Heart left ventricle (tissue), 16 donors: ENCODE measurements around the gene TTYH1. TPM values are rescaled to one million over a fixed set of nuclear protein-coding genes. Genes with fewer than 3 reads are reported as not detected.

Source experiments
- ATAC-seq, 4 donors: fragments of 200-7000 bp; cut with Tn5 transposase; one replicate each; pipeline ENCODE4 v1.9.1; 2020 to 2022; ENCODE audit warnings: moderate library complexity in 4 of 4, mild to moderate bottlenecking in 3 of 4, moderate number of reproducible peaks in 1 of 4
- DNase-seq, 5 donors: peaks; one replicate each; pipeline ENCODE4 v3.0.0-alpha.2; 2020
- H3K27ac ChIP-seq, 12 donors: fragments of 200-600 bp; sonication (generic) in 4 of 12; one replicate each; pipeline versions ENCODE4 v1.5.0 to v1.8.0; 2016 to 2022; ENCODE audit warnings: mild to moderate bottlenecking in 2 of 12
- H3K27me3 ChIP-seq, 9 donors: fragments of 200-600 bp; sonication (generic) in 2 of 9; one replicate each; pipeline versions ENCODE4 v1.5.1 to v1.8.0; 2016 to 2022; ENCODE audit warnings: mild to moderate bottlenecking in 3 of 9
- H3K36me3 ChIP-seq, 9 donors: fragments of 200-600 bp; sonication (generic) in 2 of 9; one replicate each; pipeline versions ENCODE4 v1.5.0 to v1.8.0; 2018 to 2022; ENCODE audit warnings: mild to moderate bottlenecking in 2 of 9
- H3K4me1 ChIP-seq, 12 donors: fragments of 200-600 bp; sonication (generic) in 4 of 12; one replicate each; pipeline versions ENCODE4 v1.5.0 to v1.8.0; 2016 to 2022; ENCODE audit warnings: mild to moderate bottlenecking in 3 of 12
- H3K4me3 ChIP-seq, 12 donors: fragments of 200-600 bp; sonication (generic) in 4 of 12; one replicate each; pipeline versions ENCODE4 v1.5.0 to v1.8.0; 2017 to 2022; ENCODE audit warnings: mild to moderate bottlenecking in 9 of 12, moderate library complexity in 4 of 12
- H3K9me3 ChIP-seq, 12 donors: fragments of 200-600 bp; sonication (generic) in 4 of 12; one replicate each; pipeline versions ENCODE4 v1.5.0 to v1.8.0; 2016 to 2022; ENCODE audit warnings: mild to moderate bottlenecking in 1 of 12
- CTCF ChIP-seq, 12 donors: fragments of 200-600 bp; sonication (generic) in 4 of 12; IDR thresholded peaks; one replicate each; pipeline versions ENCODE4 v1.5.0 to v1.8.0; 2018 to 2022; ENCODE audit warnings: antibody characterized with exemption in 12 of 12, mild to moderate bottlenecking in 5 of 12
- POLR2A ChIP-seq, 2 donors: fragments of 450-650 bp; IDR thresholded peaks; one replicate each; pipeline ENCODE4 v1.6.1; 2017; ENCODE audit warnings: antibody characterized with exemption in 2 of 2, mild to moderate bottlenecking in 2 of 2, moderate library complexity in 2 of 2
- WGBS, 4 donors: extraction: QIAGEN DNeasy Blood & Tissue Kit in 2 of 4; methylation state at CpG; one replicate each; pipeline versions ENCODE4 v1.1.5 to v1.1.7; 2013 to 2018; 5-methylcytosine and 5-hydroxymethylcytosine counted together
- intact Hi-C, 10 donors: fragments of 100-400 bp; cut with DNase I; formaldehyde crosslinking; loops; one replicate each; pipeline versions ENCODE4 v1.11.1 to v1.14.2; 2022
- polyA plus RNA-seq, 2 donors: library from polyadenylated mRNA; stranded (reverse); fragments of 200-250 nt; gene quantifications; one replicate each; pipeline ENCODE4 v1.2.3, GENCODE V29; 2013
- total RNA-seq, 9 donors: library from RNA; depleted of rRNA in 2 of 9; stranded (reverse); fragments of >200 nt in 2 of 9; fragmentation: NEBNext Ultra II Directional in 3 of 9; extraction: Animal tissue kit (Norgen Biotek cat#: 25700) in 3 of 9; gene quantifications; one replicate each; pipeline versions ENCODE4 v1.1.0 to v1.2.4, GENCODE V29; 2016 to 2023
- donor health status: ischemic (EF 13 %, LVEDD 7.1; RV severe dilation, severe dysfunction).
- donor health status: healthy with polysubstance abuse.
- donor health status: DM: no; HTN: yes; CAD: no.
- donor health status: DM: no; HTN: no; CAD: no.
- donor health status: ischemic (EF 25% LVEDD 6.9; RV normal size, moderate dysfunction).
- donor health status: ischemic (EF 25% LVEDD 5.7; RV mildly dilated, moderate dysfunction).
- donor health status: healthy.
- donor health status: DM: yes; HTN: yes; CAD: no.
- donor health status: ischemic (EF 35%, LVEDD 5.7; RV mildly dilated, moderate dysfunction).
- donor health status: nonischemic (EF 11% LVEDD 7.7; RV severe dilation, severe dysfunction).
- donor health status: DM: yes; HTN: yes; CAD: no.
- donor health status: PGD.
- donor health status: ischemic (EF 29% LVEDD 5.4; RV normal size, mild dysfunction).
- donor health status: nonischemic (EF 23%, LVEDD 6.1; RV moderate dilation, normal function).

Gene TTYH1
- total and polyA plus RNA-seq, 11 donors, result 0.46 to 6.9 (median 1.1) TPM

- peaks cover 4 to 56% (median 46%) of the 10 kb centered on the region in 9 donors for H3K36me3 ChIP-seq
- intact Hi-C loops, result loop anchor here in 4 of 10 donors (1.0 to 2.0 kb wide), 3 partner anchors 13 to 15 kb away; partner anchors contain the start of gene LENG9 (in 3 of the 4)
- DNase-seq (no peak), ATAC-seq (no peak)
- H3K9me3 ChIP-seq, result no peaks in the 10 kb centered on the region
- WGBS, 4 donors, result 0 to 1% (median 1%) methylated on average over 19 to 21 of the region's 21 CpGs
- no peak for TF ChIP-seq POLR2A (IDR thresholded peaks at IDR 0.05)
- no peak for TF ChIP-seq CTCF (IDR thresholded peaks at IDR 0.05)
- H3K27me3 ChIP-seq, result no peaks in the 10 kb centered on the region
- H3K27ac ChIP-seq, result peak overlapping the region; percentile 87 to 98 (median 96)
- peaks cover 11 to 52% (median 35%) of the 10 kb centered on the region in 12 donors for H3K4me1 ChIP-seq
- H3K4me3 ChIP-seq, result peak overlapping the region; percentile 58 to 99 (median 92)
These were observed 34.4 kb downstream of the TTYH1 start for GRCh38 chr19:54449701-54450069.

DNA sequence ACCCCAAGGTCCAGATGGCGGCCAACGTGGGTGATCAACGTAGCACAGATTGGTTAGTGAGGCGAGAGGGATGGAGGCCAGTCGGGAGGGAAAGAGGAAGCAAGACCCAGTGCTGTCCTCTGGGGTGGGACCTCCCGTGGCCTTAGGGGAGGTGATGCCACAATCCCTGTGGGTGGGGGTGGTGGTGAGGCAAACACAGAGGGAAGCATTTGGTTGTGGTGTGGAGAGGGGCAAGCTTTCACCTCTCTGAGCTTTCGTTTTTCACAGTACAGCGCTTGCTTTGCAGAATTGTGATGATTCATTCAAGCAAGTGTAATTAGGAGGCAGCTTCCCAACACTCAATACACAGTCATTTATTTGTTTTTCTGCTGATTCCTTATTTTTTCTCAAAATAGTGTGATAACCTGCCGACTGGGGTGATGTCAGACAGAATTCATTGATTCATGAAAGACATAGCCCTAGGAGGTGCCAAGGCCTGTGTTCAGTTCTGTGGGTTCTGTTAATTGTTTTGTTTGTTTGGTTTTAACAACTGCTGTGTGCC, 36.1 kb downstream of the TTYH1 start:
- H3K4me1 ChIP-seq, result peaks cover 11 to 52% (median 35%) of the 10 kb centered on the region in 12 donors
- peak overlapping the region in 3 of 12 donors; percentile 80 to 99 (median 96) for H3K4me3 ChIP-seq

GRCh38 chr19:54451997-54452396, 36.7 kb downstream of the TTYH1 start:
- H3K27ac ChIP-seq, result no peak overlapping the region
- 82 to 86% (median 85%) methylated on average over 11 of the region's 11 CpGs for WGBS, 4 donors
- no peak overlapping the region for H3K4me3 ChIP-seq
- no peaks in the 10 kb centered on the region for H3K9me3 ChIP-seq
- no peak for ATAC-seq
- H3K36me3 ChIP-seq, result peaks cover 4 to 65% (median 60%) of the 10 kb centered on the region in 9 donors
- intact Hi-C loops, result no loop called here
- H3K4me1 ChIP-seq, result peaks cover 7 to 47% (median 32%) of the 10 kb centered on the region in 12 donors
- H3K27me3 ChIP-seq, result no peaks in the 10 kb centered on the region
- no peak for TF ChIP-seq POLR2A (IDR thresholded peaks at IDR 0.05)
- no peak for TF ChIP-seq CTCF (IDR thresholded peaks at IDR 0.05)
- DNase-seq, result no peak

More for the DNA sequence above, 36.1 kb downstream of the TTYH1 start:
- no peak for TF ChIP-seq CTCF (IDR thresholded peaks at IDR 0.05)
- TF ChIP-seq POLR2A (IDR thresholded peaks at IDR 0.05), result no peak
- H3K36me3 ChIP-seq, result peaks cover 4 to 59% (median 54%) of the 10 kb centered on the region in 9 donors
- intact Hi-C loops, result no loop called here
- H3K9me3 ChIP-seq, result no peaks in the 10 kb centered on the region
- no peaks in the 10 kb centered on the region for H3K27me3 ChIP-seq
- ATAC-seq (no peak), DNase-seq (no peak)
- 66 to 76% (median 73%) methylated on average over 9 of the region's 9 CpGs for WGBS, 4 donors
- peak overlapping the region in 1 of 12 donors; percentile 58 for H3K27ac ChIP-seq

- peaks cover 4 to 71% (median 66%) of the 10 kb centered on the region in 9 donors for H3K36me3 ChIP-seq
- WGBS, 4 donors, result 82 to 92% (median 90%) methylated on average over 4 to 11 of the region's 11 CpGs
- H3K9me3 ChIP-seq, result no peaks in the 10 kb centered on the region
- DNase-seq, result no peak
- H3K4me3 ChIP-seq, result no peak overlapping the region
- no peak for TF ChIP-seq POLR2A (IDR thresholded peaks at IDR 0.05)
- no peaks in the 10 kb centered on the region for H3K27me3 ChIP-seq
- intact Hi-C loops, result no loop called here
- peaks cover 7 to 40% (median 25%) of the 10 kb centered on the region in 12 donors for H3K4me1 ChIP-seq
- H3K27ac ChIP-seq, result no peak overlapping the region
- no peak for ATAC-seq
These were observed 37.4 kb downstream of the TTYH1 start for GRCh38 chr19:54452626-54453025.
